SK-N-SH treated with all-trans-retinoic acid at 6 μM for 48 hours (cell line): ENCODE data around the gene HMX3.

Experiments
- ATAC-seq: fragments of 200-7000 bp; cut with Tn5 transposase; 3 replicates; pipeline ENCODE4 v1.9.1; 2020; ENCODE audit warnings: mild to moderate bottlenecking, moderate library complexity
- ARNTL ChIP-seq: fragments of 450-650 bp; formaldehyde crosslinking; IDR thresholded peaks from 2 replicates; pipeline ENCODE4 v1.5.0; 2020; ENCODE audit warnings: low read depth, mild to moderate bottlenecking, moderate library complexity, borderline replicate concordance
- CREB5 ChIP-seq: fragments of 250-450 bp; sonication (Bioruptor Pico); IDR thresholded peaks from 2 replicates; pipeline ENCODE4 v1.5.1; 2020; ENCODE audit warnings: low read depth, mild to moderate bottlenecking, moderate library complexity
- CSDC2 ChIP-seq: fragments of 250-450 bp; sonication (Bioruptor Pico); IDR thresholded peaks from 2 replicates; pipeline ENCODE4 v1.5.0; 2020; ENCODE audit warnings: mild to moderate bottlenecking, moderate library complexity
- CSRNP3 ChIP-seq: fragments of 250-450 bp; sonication (Bioruptor Pico); IDR thresholded peaks from 2 replicates; pipeline ENCODE4 v1.5.1; 2021; ENCODE audit warnings: mild to moderate bottlenecking, moderate library complexity
- ESRRG ChIP-seq: fragments of 250-450 bp; sonication (Bioruptor Pico); IDR thresholded peaks from 2 replicates; pipeline ENCODE4 v1.6.1; 2021; ENCODE audit warnings: mild to moderate bottlenecking
- GLIS3 ChIP-seq: fragments of 250-450 bp; sonication (Bioruptor Pico); IDR thresholded peaks from 2 replicates; pipeline ENCODE4 v1.5.0; 2020; ENCODE audit warnings: mild to moderate bottlenecking, moderate library complexity
- ISL1 ChIP-seq: fragments of 250-450 bp; sonication (Bioruptor Pico); IDR thresholded peaks from 2 replicates; pipeline ENCODE4 v2.1.2; 2022; ENCODE audit warnings: mild to moderate bottlenecking, moderate library complexity
- OSR1 ChIP-seq: fragments of 250-450 bp; sonication (Bioruptor Pico); IDR thresholded peaks from 2 replicates; pipeline ENCODE4 v1.8.0; 2022; ENCODE audit warnings: moderate library complexity, mild to moderate bottlenecking, inconsistent platforms
- PATZ1 ChIP-seq: fragments of 250-450 bp; sonication (Bioruptor Pico); IDR thresholded peaks from 2 replicates; pipeline ENCODE4 v1.8.0; 2020; ENCODE audit warnings: mild to moderate bottlenecking, moderate library complexity, borderline replicate concordance
- POU6F1 ChIP-seq: fragments of 250-450 bp; sonication (Bioruptor Pico); IDR thresholded peaks from 2 replicates; pipeline ENCODE4 v1.8.0; 2021; ENCODE audit warnings: low read depth, mild to moderate bottlenecking, moderate library complexity, borderline replicate concordance
- PPARA ChIP-seq: fragments of 250-450 bp; sonication (Bioruptor Pico); IDR thresholded peaks from 2 replicates; pipeline ENCODE4 v1.5.0; 2020; ENCODE audit warnings: mild to moderate bottlenecking, borderline replicate concordance
- RARB ChIP-seq: fragments of 250-450 bp; sonication (Bioruptor Pico); IDR thresholded peaks from 2 replicates; pipeline ENCODE4 v1.8.0; 2021; ENCODE audit warnings: mild to moderate bottlenecking, moderate library complexity
- SNAI2 ChIP-seq: fragments of 250-450 bp; sonication (Bioruptor Pico); IDR thresholded peaks from 2 replicates; pipeline ENCODE4 v1.5.0; 2020; ENCODE audit warnings: mild to moderate bottlenecking, moderate library complexity
- TCF4 ChIP-seq: fragments of 250-450 bp; sonication (Bioruptor Pico); IDR thresholded peaks from 2 replicates; pipeline ENCODE4 v1.8.0; 2021; ENCODE audit warnings: mild to moderate bottlenecking, moderate library complexity, borderline replicate concordance
- TOX ChIP-seq: fragments of 250-450 bp; sonication (Bioruptor Pico); IDR thresholded peaks from 2 replicates; pipeline ENCODE4 v1.8.0; 2021; ENCODE audit warnings: mild to moderate bottlenecking, moderate library complexity, borderline replicate concordance
- TSHZ2 ChIP-seq: fragments of 250-450 bp; sonication (Bioruptor Pico); IDR thresholded peaks from 2 replicates; pipeline ENCODE4 v1.5.0; 2020; ENCODE audit warnings: mild to moderate bottlenecking, moderate library complexity
- ZC3H10 ChIP-seq: fragments of 250-450 bp; sonication (Bioruptor Pico); IDR thresholded peaks from 2 replicates; pipeline ENCODE4 v1.5.1; 2021; ENCODE audit warnings: mild to moderate bottlenecking, moderate library complexity
- ZFP30 ChIP-seq: fragments of 450-650 bp; formaldehyde crosslinking; IDR thresholded peaks from 2 replicates; pipeline ENCODE4 v1.5.0; 2022; ENCODE audit warnings: mild to moderate bottlenecking, moderate library complexity
- ZNF565 ChIP-seq: fragments of 450-650 bp; formaldehyde crosslinking; conservative IDR thresholded peaks from 2 replicates; pipeline ENCODE4 v1.5.0; 2020; ENCODE audit warnings: low read depth, mild to moderate bottlenecking, moderate library complexity
- ZNF70 ChIP-seq: fragments of 450-650 bp; formaldehyde crosslinking; IDR thresholded peaks from 2 replicates; pipeline ENCODE4 v1.5.0; 2020; ENCODE audit warnings: mild to moderate bottlenecking, moderate library complexity
- ZNF8 ChIP-seq: fragments of 450-650 bp; formaldehyde crosslinking; IDR thresholded peaks from 2 replicates; pipeline ENCODE4 v1.5.0; 2020; ENCODE audit warnings: mild to moderate bottlenecking, moderate library complexity

Gene HMX3

GRCh38 chr10:123087348-123087747, 48.4 kb upstream of the HMX3 start:
- TF ChIP-seq RARB (no peak), ESRRG (CRISPR knock-in tag) (no peak), GLIS3 (CRISPR knock-in tag) (no peak), CSDC2 (CRISPR knock-in tag) (no peak), CSRNP3 (CRISPR knock-in tag) (no peak), SNAI2 (no peak), ZNF565 (CRISPR knock-in tag) (no peak), ZNF8 (CRISPR knock-in tag) (no peak), ZFP30 (CRISPR knock-in tag) (no peak), TOX (CRISPR knock-in tag) (no peak), TCF4 (CRISPR knock-in tag) (no peak), TSHZ2 (no peak), ARNTL (CRISPR knock-in tag) (no peak)
- no peak for ATAC-seq

- TF ChIP-seq GLIS3 (CRISPR knock-in tag) = no peak
- no peak for TF ChIP-seq TCF4 (CRISPR knock-in tag)
- TF ChIP-seq OSR1 (CRISPR knock-in tag) = no peak
- no peak for TF ChIP-seq CREB5 (CRISPR knock-in tag)
- TF ChIP-seq SNAI2 = no peak
- no peak for TF ChIP-seq POU6F1 (CRISPR knock-in tag)
- no peak for TF ChIP-seq ZNF70 (CRISPR knock-in tag)
- TF ChIP-seq ZNF8 (CRISPR knock-in tag) = no peak
- no peak for TF ChIP-seq TOX (CRISPR knock-in tag)
- no peak for TF ChIP-seq RARB
- ATAC-seq = no peak
Observed at GRCh38 chr10:123087786-123088185, 48.0 kb upstream of the HMX3 start.

GRCh38 chr10:123092635-123093414, 42.9 kb upstream of the HMX3 start:
- no peak for ATAC-seq
- TF ChIP-seq ZFP30 (CRISPR knock-in tag) = no peak
- no peak for TF ChIP-seq TOX (CRISPR knock-in tag)
- no peak for TF ChIP-seq CREB5 (CRISPR knock-in tag)
- TF ChIP-seq PPARA (CRISPR knock-in tag) = no peak
- no peak for TF ChIP-seq ARNTL (CRISPR knock-in tag)
- TF ChIP-seq ZNF8 (CRISPR knock-in tag) = no peak
- no peak for TF ChIP-seq PATZ1 (CRISPR knock-in tag)
- TF ChIP-seq SNAI2 = no peak
- TF ChIP-seq ZC3H10 (CRISPR knock-in tag) = no peak
- TF ChIP-seq ZNF565 (CRISPR knock-in tag) = no peak
- no peak for TF ChIP-seq OSR1 (CRISPR knock-in tag)
- TF ChIP-seq GLIS3 (CRISPR knock-in tag) = no peak
- TF ChIP-seq CSDC2 (CRISPR knock-in tag) = no peak
- TF ChIP-seq ISL1 (CRISPR knock-in tag) = no peak
- TF ChIP-seq ZNF70 (CRISPR knock-in tag) = no peak
- no peak for TF ChIP-seq TCF4 (CRISPR knock-in tag)
